Adrenal gland (tissue), 12 donors: ENCODE measurements around the gene CDK6. TPM values are rescaled to one million over a fixed set of nuclear protein-coding genes. Genes with fewer than 3 reads are reported as not detected.
A peak's percentile ranks its signal among the peaks of the same experiment; 100 is the strongest.

Source experiments
- DNase-seq, 7 donors: peaks; one replicate each; pipeline ENCODE4 v3.0.0-alpha.2; 2019 to 2020
- H3K27ac ChIP-seq, 5 donors: fragments of 200-600 bp; sonication (generic) in 4 of 5; 1 replicate in 3 of 5; 2 replicates in 2 of 5; pipeline versions ENCODE4 v1.5.1 to v1.8.0; 2016 to 2020; ENCODE audit warnings: mild to moderate bottlenecking in 1 of 5
- H3K27me3 ChIP-seq: fragments of 200-600 bp; 2 replicates; pipeline ENCODE4 v1.8.0; 2021
- H3K36me3 ChIP-seq, 2 donors: fragments of 200-600 bp; replicated peaks in 1 of 2; 1 replicate in 1 of 2; 2 replicates in 1 of 2; pipeline versions ENCODE4 v1.5.1 to v1.8.0; 2018 to 2022
- H3K4me1 ChIP-seq, 2 donors: fragments of 200-600 bp; replicated peaks in 1 of 2; 1 replicate in 1 of 2; 2 replicates in 1 of 2; pipeline versions ENCODE4 v1.5.1 to v1.8.0; 2018 to 2021
- H3K4me3 ChIP-seq, 4 donors: fragments of 200-600 bp; sonication (generic) in 3 of 4; one replicate each; pipeline ENCODE4 v1.5.1; 2016 to 2018
- H3K9me3 ChIP-seq, 3 donors: fragments of 200-600 bp; sonication (generic) in 1 of 3; replicated peaks in 1 of 3; 1 replicate in 2 of 3; 2 replicates in 1 of 3; pipeline versions ENCODE4 v1.5.1 to v1.8.0; 2016 to 2021
- CTCF ChIP-seq, 6 experiments: fragments of 450-650 bp in 4 of 6; fragments of 200-600 bp in 2 of 6; sonication (generic) in 1 of 6; IDR thresholded peaks; 1 replicate in 5 of 6; 2 replicates in 1 of 6; pipeline versions ENCODE4 v1.5.1 to v1.8.0; 2016 to 2021; ENCODE audit warnings: antibody characterized with exemption in 6 of 6, mild to moderate bottlenecking in 2 of 6, moderate library complexity in 1 of 6
- POLR2A ChIP-seq, 2 donors: fragments of 450-650 bp; IDR thresholded peaks; one replicate each; pipeline ENCODE4 v1.6.1; 2017; ENCODE audit warnings: antibody characterized with exemption in 2 of 2, mild to moderate bottlenecking in 2 of 2, moderate library complexity in 1 of 2
- WGBS, 4 donors: extraction: QIAGEN DNeasy Blood & Tissue Kit in 2 of 4; methylation state at CpG; one replicate each; pipeline versions ENCODE4 v1.1.5 to v1.1.7; 2013 to 2017; 5-methylcytosine and 5-hydroxymethylcytosine counted together
- intact Hi-C, 2 donors: fragments of 100-400 bp; cut with DNase I; formaldehyde crosslinking; loops; one replicate each; pipeline versions ENCODE4 v1.14.1 to v1.15.0; 2022 to 2023
- polyA plus RNA-seq, 3 donors: library from polyadenylated mRNA; stranded (reverse); fragments of 200-250 nt in 2 of 3; fragments of 350-450 nt in 1 of 3; fragmentation: Illumina TruSeq in 1 of 3; extraction: RNeasy Lipid Tissue Mini Kit (QIAGEN cat#74804) in 1 of 3; gene quantifications; one replicate each; pipeline ENCODE4 v1.2.3, GENCODE V29; 2013 to 2014
- total RNA-seq, 9 donors: library from RNA; depleted of rRNA in 4 of 9; stranded (reverse); fragments of >200 nt in 4 of 9; fragments of 120-200 nt in 1 of 9; fragmentation: NEBNext Ultra II Directional in 1 of 9; extraction: Animal tissue kit (Norgen Biotek cat#: 25700) in 1 of 9; gene quantifications; one replicate each; pipeline versions ENCODE4 v1.1.0 to v1.2.4, GENCODE V29; 2013 to 2023
- donor health status: healthy with polysubstance abuse.
- donor health status: Bipolar disorder and iron deficiency.
- donor health status: DM: yes; HTN: yes; CAD: no.
- donor health status: DM: no; HTN: no; CAD: no.
- donor health status: DM: no; HTN: no; CAD: no.
- donor health status: DM: yes; HTN: yes; CAD: no.

The CDK6 gene
- total and polyA plus RNA-seq, 12 donors = 2.5 to 151 (median 33.4) TPM

DNA sequence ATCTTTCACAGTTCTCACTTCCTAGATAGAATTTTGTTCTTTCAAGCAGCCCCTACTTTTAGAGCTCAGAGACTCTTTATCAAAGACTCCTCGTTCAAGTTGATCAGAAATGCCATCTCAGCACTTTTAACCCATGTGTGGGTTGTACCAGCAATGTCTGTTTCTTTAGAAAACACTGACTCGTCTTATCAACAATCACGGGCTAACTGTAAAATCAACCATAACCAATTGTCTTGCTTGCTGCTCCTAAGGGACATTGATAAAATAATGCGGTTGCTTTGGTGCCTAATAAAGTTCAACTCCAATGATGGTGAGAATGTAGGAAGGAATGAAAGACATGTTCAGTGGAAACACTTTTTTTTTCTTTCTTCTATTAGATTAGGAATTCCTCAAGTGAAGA is 12.9 kb upstream of the CDK6 start:
- intact Hi-C loops = loop anchor here in 1 of 2 donors (10.0 kb wide), 1 partner anchor 135 kb away; no protein-coding TSS in a partner anchor
- DNase-seq = no peak
- TF ChIP-seq POLR2A (IDR thresholded peaks at IDR 0.05) (no peak), CTCF (IDR thresholded peaks at IDR 0.05) (no peak)
- H3K27me3 ChIP-seq = peaks cover 8% of the 10 kb centered on the region
- no peaks in the 10 kb centered on the region for H3K36me3 ChIP-seq
- no peaks in the 10 kb centered on the region for H3K9me3 ChIP-seq
- H3K4me1 ChIP-seq = no peaks in the 10 kb centered on the region
- 68 to 78% (median 72%) methylated on average over 4 of the region's 4 CpGs for WGBS, 4 donors
- no peak overlapping the region for H3K27ac ChIP-seq
- no peak overlapping the region for H3K4me3 ChIP-seq

DNA sequence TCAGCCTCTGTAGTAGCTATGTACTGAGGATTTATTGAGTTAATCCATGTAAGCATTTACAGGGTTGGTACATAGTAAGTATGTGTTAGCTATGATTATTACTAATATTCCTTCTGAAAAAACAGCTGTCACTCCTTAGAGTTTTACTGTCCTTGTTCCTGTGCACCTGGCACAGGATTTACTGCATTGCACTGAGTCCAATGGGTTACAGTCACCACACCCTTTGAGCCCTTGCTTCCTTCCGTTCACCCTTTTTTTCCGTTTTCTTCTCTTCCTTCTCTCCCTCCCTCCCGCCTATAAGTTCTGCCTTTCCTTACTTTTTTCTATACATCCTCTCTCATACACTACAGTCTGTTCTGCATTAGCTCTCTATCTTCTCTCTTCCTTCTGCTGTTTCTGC is 12.5 kb upstream of the CDK6 start:
- TF ChIP-seq CTCF (IDR thresholded peaks at IDR 0.05) (no peak), POLR2A (IDR thresholded peaks at IDR 0.05) (no peak)
- H3K4me3 ChIP-seq = no peak overlapping the region
- no peak overlapping the region for H3K27ac ChIP-seq
- whole genome bisulfite sequencing, 4 donors = 62 to 86% (median 77%) methylated on average over 3 of the region's 3 CpGs
- H3K36me3 ChIP-seq = no peaks in the 10 kb centered on the region
- H3K4me1 ChIP-seq = no peaks in the 10 kb centered on the region
- H3K27me3 ChIP-seq = peaks cover 8% of the 10 kb centered on the region
- H3K9me3 ChIP-seq = no peaks in the 10 kb centered on the region
- no peak for DNase-seq
- intact Hi-C loops = loop anchor here in 1 of 2 donors (10.0 kb wide), 1 partner anchor 136 kb away; no protein-coding TSS in a partner anchor

GRCh38 chr7:92848441-92848840 is 12.1 kb upstream of the CDK6 start:
- TF ChIP-seq CTCF (IDR thresholded peaks at IDR 0.05) (no peak), POLR2A (IDR thresholded peaks at IDR 0.05) (no peak)
- WGBS, 4 donors = 46 to 72% (median 51%) methylated on average over 2 of the region's 2 CpGs
- DNase-seq = peak in 2 of 7 donors; percentile 18 to 36
- H3K4me1 ChIP-seq = no peaks in the 10 kb centered on the region
- no peak overlapping the region for H3K4me3 ChIP-seq
- no peaks in the 10 kb centered on the region for H3K9me3 ChIP-seq
- peaks cover 8% of the 10 kb centered on the region for H3K27me3 ChIP-seq
- H3K36me3 ChIP-seq = no peaks in the 10 kb centered on the region
- no peak overlapping the region for H3K27ac ChIP-seq
- intact Hi-C loops = loop anchor here in 1 of 2 donors (10.0 kb wide), 1 partner anchor 136 kb away; no protein-coding TSS in a partner anchor

DNA sequence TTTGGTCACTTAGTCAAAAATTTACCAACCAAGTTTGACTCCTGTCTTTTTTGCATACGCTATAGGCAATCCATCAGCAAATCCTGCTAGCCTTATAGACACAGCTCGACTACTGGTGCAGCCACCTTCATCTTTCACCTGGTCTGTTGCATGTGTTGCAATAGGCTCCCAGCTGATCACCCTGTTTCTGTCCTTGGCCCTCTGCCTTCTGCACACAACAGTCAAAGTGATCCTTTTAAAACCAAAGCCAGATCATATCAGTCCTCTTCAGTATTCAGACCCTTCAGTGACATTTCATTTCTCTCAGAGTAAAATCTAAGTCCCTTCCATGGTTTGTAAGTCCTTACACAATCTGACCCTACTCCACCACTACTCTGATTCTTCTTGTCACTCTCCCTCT is 10.9 kb upstream of the CDK6 start:
- no peaks in the 10 kb centered on the region for H3K4me1 ChIP-seq
- no peaks in the 10 kb centered on the region for H3K36me3 ChIP-seq
- no peak overlapping the region for H3K27ac ChIP-seq
- WGBS, 4 donors = 88 to 98% (median 95%) methylated on average over 2 of the region's 2 CpGs
- intact Hi-C loops = loop anchor here in 1 of 2 donors (10.0 kb wide), 1 partner anchor 137 kb away; no protein-coding TSS in a partner anchor
- TF ChIP-seq CTCF (IDR thresholded peaks at IDR 0.05) = no peak
- no peak for TF ChIP-seq POLR2A (IDR thresholded peaks at IDR 0.05)
- DNase-seq = no peak
- no peaks in the 10 kb centered on the region for H3K9me3 ChIP-seq
- H3K4me3 ChIP-seq = no peak overlapping the region
- peaks cover 6% of the 10 kb centered on the region for H3K27me3 ChIP-seq
